Endothelial cell of umbilical vein (primary cell): Measurements from ENCODE around the gene MFAP4. TPM values are rescaled to one million over a fixed set of nuclear protein-coding genes. Genes with fewer than 3 reads are reported as not detected.

Experiments used
- BruUV-seq: library from RNA; stranded (reverse); fragments of 400-500 nt; replicated peaks from 2 replicates; lab custom pipeline; 2021; lab: Mats Ljungman, UMichigan
- CTCF ChIA-PET: fragments of 300-600, 350-600 bp; sonication (Branson Sonifier 250); formaldehyde crosslinking; loops from one replicate; lab custom pipeline; 2021; ENCODE audit warnings: antibody characterized with exemption, inconsistent platforms; lab: Charles Lee
- POLR2A ChIA-PET: fragments of 300-600, 350-600 bp; sonication (Branson Sonifier 250); formaldehyde crosslinking; loops from one replicate; lab custom pipeline; 2021; ENCODE audit warnings: antibody characterized with exemption, inconsistent platforms; lab: Charles Lee
- DNase-seq: peaks from one replicate; pipeline ENCODE4 v3.0.0-alpha.2; 2011; ENCODE audit warnings: low read depth, low spot score
- FAIRE-seq: peaks from 2 replicates; lab custom pipeline; 2011; peaks lifted over from hg19 to GRCh38; lab: Jason Lieb, UNC
- H2AFZ ChIP-seq: 2 replicates; pipeline ENCODE4 v1.6.0; 2012; ENCODE audit warnings: low read depth, low read length, control low read depth, inconsistent platforms
- H3K27ac ChIP-seq: 2 replicates; pipeline ENCODE4 v1.5.1; 2011; ENCODE audit warnings: low read depth, mild to moderate bottlenecking, control low read depth, low read length, moderate library complexity; ENCODE audit not compliant: insufficient read depth
- H3K27me3 ChIP-seq, 2 experiments: 2 replicates each; pipeline versions ENCODE4 v1.6.0 to v1.6.1; 2011; ENCODE audit warnings: low read length in 2 of 2, mixed read lengths in 1 of 2; ENCODE audit not compliant: control insufficient read depth in 2 of 2, insufficient read depth in 2 of 2
- H3K36me3 ChIP-seq, 2 experiments: 2 replicates in 1 of 2; 3 replicates in 1 of 2; pipeline ENCODE4 v1.5.1; 2011; ENCODE audit warnings: low read length in 2 of 2, mild to moderate bottlenecking in 1 of 2, moderate library complexity in 1 of 2; ENCODE audit not compliant: control insufficient read depth in 2 of 2, insufficient read depth in 2 of 2; ENCODE audit errors: extremely low read depth in 1 of 2
- H3K4me1 ChIP-seq: 3 replicates; pipeline ENCODE4 v1.5.1; 2011; ENCODE audit warnings: mild to moderate bottlenecking, low read length; ENCODE audit not compliant: control insufficient read depth, insufficient read depth; ENCODE audit errors: extremely low read depth
- H3K4me2 ChIP-seq: 2 replicates; pipeline ENCODE4 v1.6.1; 2011; ENCODE audit warnings: low read length, control low read depth, mixed read lengths; ENCODE audit not compliant: insufficient read depth
- H3K4me3 ChIP-seq, 3 experiments: fragments of 200-600 bp in 1 of 3; sonication (generic), shearing (Covaris generic) in 1 of 3; replicated peaks in 1 of 3; 2 replicates each; pipeline ENCODE4 v1.5.1; 2011 to 2016; ENCODE audit warnings: control low read depth in 3 of 3, low read length in 3 of 3, mild to moderate bottlenecking in 2 of 3, inconsistent platforms in 1 of 3, low read depth in 1 of 3, moderate library complexity in 1 of 3; ENCODE audit not compliant: insufficient read depth in 1 of 3
- H3K79me2 ChIP-seq: 2 replicates; pipeline ENCODE4 v1.6.0; 2012; ENCODE audit warnings: low read length, inconsistent platforms; ENCODE audit not compliant: control insufficient read depth, insufficient read depth
- H3K9ac ChIP-seq: replicated peaks from 2 replicates; pipeline ENCODE3; 2011; ENCODE audit warnings: low read length, control low read depth; ENCODE audit not compliant: insufficient read depth; ENCODE audit errors: extremely low read depth
- H3K9me1 ChIP-seq: replicated peaks from 3 replicates; pipeline ENCODE4 v1.6.0; 2011; ENCODE audit warnings: mild to moderate bottlenecking, low read length; ENCODE audit not compliant: control insufficient read depth, insufficient read depth; ENCODE audit errors: extremely low read depth
- H3K9me3 ChIP-seq: replicated peaks from 2 replicates; pipeline ENCODE4 v1.5.1; 2012; ENCODE audit warnings: low read length, inconsistent platforms; ENCODE audit not compliant: control insufficient read depth, insufficient read depth
- H4K20me1 ChIP-seq: replicated peaks from 2 replicates; pipeline ENCODE3; 2011; ENCODE audit warnings: mild to moderate bottlenecking, low read length; ENCODE audit not compliant: control insufficient read depth, insufficient read depth; ENCODE audit errors: extremely low read depth
- CTCF ChIP-seq, 2 donors: IDR thresholded peaks; 1 replicate in 1 of 2; 2 replicates in 1 of 2; pipeline ENCODE4 v1.5.1; 2011; ENCODE audit warnings: low read length in 2 of 2, mild to moderate bottlenecking in 2 of 2, moderate library complexity in 2 of 2, control low read depth in 1 of 2, inconsistent platforms in 1 of 2, low read depth in 1 of 2; ENCODE audit not compliant: insufficient read depth in 1 of 2; ENCODE audit errors: extremely low read depth in 1 of 2
- EZH2 ChIP-seq: IDR thresholded peaks from 2 replicates; pipeline ENCODE4 v1.6.1; 2012; ENCODE audit warnings: borderline replicate concordance, low read depth, mild to moderate bottlenecking, moderate library complexity, low read length, inconsistent platforms; ENCODE audit not compliant: severe bottlenecking
- FOS ChIP-seq: IDR thresholded peaks from 2 replicates; pipeline ENCODE4 v1.6.1; 2011; ENCODE audit warnings: mild to moderate bottlenecking, low read length, moderate library complexity, borderline replicate concordance; ENCODE audit not compliant: insufficient read depth
- GATA2 ChIP-seq: IDR thresholded peaks from 2 replicates; pipeline ENCODE4 v1.7.0; 2011; ENCODE audit warnings: low read depth, mild to moderate bottlenecking, moderate library complexity, mixed read lengths, low read length; ENCODE audit not compliant: insufficient read length, insufficient read depth
- JUN ChIP-seq: IDR thresholded peaks from 2 replicates; pipeline ENCODE4 v1.6.1; 2011; ENCODE audit warnings: borderline replicate concordance, low read depth; ENCODE audit not compliant: insufficient read length, insufficient read depth
- MAX ChIP-seq: IDR thresholded peaks from 2 replicates; pipeline ENCODE4 v1.6.1; 2011; ENCODE audit not compliant: insufficient read depth, insufficient read length
- MYC ChIP-seq: IDR thresholded peaks from one replicate; pipeline ENCODE4 v1.6.1; 2011; ENCODE audit warnings: mild to moderate bottlenecking, low read depth, low read length
- POLR2A ChIP-seq: IDR thresholded peaks from 2 replicates; pipeline ENCODE4 v1.6.1; 2012; ENCODE audit warnings: low read depth, mild to moderate bottlenecking, control low read depth, low read length
- dilution Hi-C: fragments of 300-500 bp; cut with MboI; formaldehyde crosslinking; loops from one replicate; pipeline ENCODE4 v1.15.0; 2019; ENCODE audit warnings: low sequenced_read_pairs; ENCODE audit not compliant: extremely low pct_ligation_motif_present
- intact Hi-C: fragments of 100-400 bp; cut with micrococcal nuclease; formaldehyde crosslinking; loops from one replicate; pipeline ENCODE4 v1.10.0; 2022
- polyA plus RNA-seq, 4 experiments: library from polyadenylated mRNA; depleted of rRNA in 3 of 4; stranded (reverse) in 3 of 4; unstranded in 1 of 4; fragments of >200 nt; gene quantifications; 2 replicates each; pipeline versions ENCODE4 v1.2.1 to v1.2.3, GENCODE V29; 2011 to 2012; ENCODE audit warnings: missing spikeins in 1 of 4
- total RNA-seq: library from RNA; stranded (reverse); gene quantifications from 2 replicates; pipeline ENCODE4 v1.2.3, GENCODE V29; 2021

Gene MFAP4
- total and polyA plus RNA-seq, 2 donors (not counting 3 experiments of a cell fraction or from before 2014, with no cell fraction given), result not detected

GRCh38 chr17:19413761-19414160, 26.8 kb upstream of the MFAP4 start:
- Histone ChIP-seq H2AFZ (no peak overlapping the region), H3K4me3 (no peak overlapping the region), H3K36me3 (no peaks in the 10 kb centered on the region), H3K9ac (no peak overlapping the region), H3K4me1 (no peaks in the 10 kb centered on the region), H3K27ac (no peak overlapping the region), H3K9me1 (no peaks in the 10 kb centered on the region), H3K4me2 (no peak overlapping the region), H4K20me1 (no peaks in the 10 kb centered on the region), H3K27me3 (peaks cover 4 to 7% of the 10 kb centered on the region in 2 experiments), H3K9me3 (no peaks in the 10 kb centered on the region), H3K79me2 (no peaks in the 10 kb centered on the region)
- ChIA-PET POLR2A (no interaction called here), CTCF (no interaction called here)
- BruUV-seq, result no TSS peak
- FAIRE-seq, result no peak
- dilution Hi-C loops (no loop called here), intact Hi-C loops (no loop called here)
- TF ChIP-seq POLR2A (no peak), MYC (no peak), MAX (no peak), GATA2 (no peak), CTCF (IDR thresholded peaks at IDR 0.05; ENCODE audit: extremely low read depth in 1 of 2, insufficient read depth in 1 of 2, low read depth in 1 of 2, low read length in 2 of 2) (no peak), EZH2 (no peak), JUN (no peak), FOS (no peak)
- no peak for DNase-seq
